HepG2 (cell line): ENCODE results near the gene PRH2. TPM values are rescaled to one million over a fixed set of nuclear protein-coding genes. Genes with fewer than 3 reads are reported as not detected.

ENCODE experiments used
- ATAC-seq: fragments of 200-7000 bp; cut with Tn5 transposase; 3 replicates; pipeline ENCODE4 v1.9.1; 2020; ENCODE audit warnings: mild to moderate bottlenecking, moderate library complexity
- BruUV-seq: library from RNA; stranded (reverse); fragments of 400-500 nt; replicated peaks from 2 replicates; lab custom pipeline; 2021; lab: Mats Ljungman, UMichigan
- CTCF ChIA-PET: fragments of 300-600 bp; formaldehyde crosslinking; extraction: SDS; loops from one replicate; lab custom pipeline; 2021; ENCODE audit warnings: low total read pairs, inconsistent platforms, low intra/inter-chr PET ratio; lab: Yijun Ruan, JAX
- POLR2A ChIA-PET: fragments of 350-600 bp; sonication (Branson Sonifier 250); formaldehyde crosslinking; loops from one replicate; lab custom pipeline; 2020; ENCODE audit warnings: antibody characterized with exemption, inconsistent platforms; lab: Yijun Ruan, JAX
- DNase-seq: peaks from one replicate; pipeline ENCODE4 v3.0.0-alpha.2; 2015; ENCODE audit warnings: low spot score
- FAIRE-seq: peaks from 3 replicates; lab custom pipeline; 2011; peaks lifted over from hg19 to GRCh38; lab: Jason Lieb, UNC
- H2AFZ ChIP-seq: one replicate; pipeline ENCODE4 v1.6.1; 2011; ENCODE audit warnings: low read length, inconsistent platforms
- H3K27ac ChIP-seq: fragments of 300-600 bp; 3 replicates; pipeline ENCODE4 v1.8.0; 2011; ENCODE audit warnings: mixed run types, mild to moderate bottlenecking, mixed read lengths, low read length, inconsistent platforms; ENCODE audit not compliant: insufficient read depth; ENCODE audit errors: extremely low read length
- H3K27me3 ChIP-seq, 2 experiments: fragments of 200-600 bp in 1 of 2; 2 replicates in 1 of 2; 3 replicates in 1 of 2; pipeline versions ENCODE4 v1.6.0 to v1.8.0; 2011; ENCODE audit warnings: low read length in 2 of 2, mild to moderate bottlenecking in 2 of 2, moderate library complexity in 2 of 2, inconsistent platforms in 1 of 2; ENCODE audit not compliant: insufficient read depth in 2 of 2, control insufficient read depth in 1 of 2
- H3K36me3 ChIP-seq, 2 experiments: fragments of 200-600 bp in 1 of 2; replicated peaks in 1 of 2; 2 replicates in 1 of 2; 3 replicates in 1 of 2; pipeline versions ENCODE4 v1.5.1 to v1.8.0; 2011; ENCODE audit warnings: low read length in 2 of 2, inconsistent platforms in 1 of 2; ENCODE audit not compliant: insufficient read depth in 2 of 2, control insufficient read depth in 1 of 2
- H3K4me1 ChIP-seq: 2 replicates; pipeline ENCODE4 v1.5.1; 2012; ENCODE audit warnings: low read length, inconsistent platforms; ENCODE audit not compliant: insufficient read depth
- H3K4me2 ChIP-seq: 2 replicates; pipeline ENCODE4 v1.6.0; 2011; ENCODE audit warnings: low read depth, low read length, inconsistent platforms
- H3K4me3 ChIP-seq, 3 experiments: fragments of 200-600 bp in 1 of 3; sonication (generic), shearing (Covaris generic) in 1 of 3; replicated peaks in 1 of 3; 2 replicates each; pipeline ENCODE4 v1.5.1; 2011 to 2016; ENCODE audit warnings: low read length in 3 of 3, inconsistent platforms in 2 of 3, low read depth in 2 of 3, mild to moderate bottlenecking in 2 of 3, control low read depth in 1 of 3, mixed read lengths in 1 of 3; ENCODE audit not compliant: insufficient read depth in 1 of 3
- H3K79me2 ChIP-seq: one replicate; pipeline ENCODE4 v1.6.1; 2011; ENCODE audit warnings: low read length, inconsistent platforms; ENCODE audit not compliant: insufficient read depth
- H3K9ac ChIP-seq: 2 replicates; pipeline ENCODE4 v1.6.0; 2011; ENCODE audit warnings: mild to moderate bottlenecking, low read depth, low read length, inconsistent platforms; ENCODE audit not compliant: insufficient read depth
- H3K9me3 ChIP-seq: 2 replicates; pipeline ENCODE4 v1.5.1; 2012; ENCODE audit warnings: mild to moderate bottlenecking, low read length
- H4K20me1 ChIP-seq: 2 replicates; pipeline ENCODE4 v1.6.0; 2011; ENCODE audit warnings: inconsistent platforms, mild to moderate bottlenecking, low read length, moderate library complexity; ENCODE audit not compliant: insufficient read depth
- CERS6 ChIP-seq: sonication (generic); formaldehyde crosslinking; IDR thresholded peaks from 2 replicates; pipeline ENCODE4 v1.5.0; 2020; ENCODE audit warnings: missing genetic modification reagents
- FOXA3 ChIP-seq: IDR thresholded peaks from 2 replicates; pipeline ENCODE4 v1.6.1; 2016; ENCODE audit warnings: missing genetic modification reagents, missing compliant biosample characterization
- HIC2 ChIP-seq: sonication (generic); formaldehyde crosslinking; IDR thresholded peaks from 2 replicates; pipeline ENCODE4 v1.9.0; 2022; ENCODE audit warnings: low read depth, missing genetic modification reagents
- MYC ChIP-seq: sonication (generic); formaldehyde crosslinking; IDR thresholded peaks from 2 replicates; pipeline ENCODE4 v1.9.0; 2021; ENCODE audit warnings: missing genetic modification reagents, borderline replicate concordance
- NCOA1 ChIP-seq: sonication (generic); formaldehyde crosslinking; IDR thresholded peaks from 2 replicates; pipeline ENCODE4 v1.9.0; 2021; ENCODE audit warnings: missing genetic modification reagents
- TCF12 ChIP-seq, 2 experiments: fragments of 450-650 bp in 1 of 2; sonication (generic) in 1 of 2; formaldehyde crosslinking in 1 of 2; IDR thresholded peaks; 2 replicates each; pipeline versions ENCODE4 v1.6.1 to v1.8.0; 2017 to 2022; ENCODE audit warnings: antibody characterized with exemption in 1 of 2, mild to moderate bottlenecking in 1 of 2, missing genetic modification reagents in 1 of 2, moderate library complexity in 1 of 2
- YEATS2 ChIP-seq: sonication (generic); formaldehyde crosslinking; IDR thresholded peaks from 2 replicates; pipeline ENCODE4 v1.4.0; 2020; ENCODE audit warnings: missing genetic modification reagents, borderline replicate concordance
- ZBTB3 ChIP-seq: sonication (generic); formaldehyde crosslinking; IDR thresholded peaks from 2 replicates; pipeline ENCODE4 v1.4.0; 2020; ENCODE audit warnings: low read depth, mild to moderate bottlenecking, moderate library complexity, missing genetic modification reagents, borderline replicate concordance
- ZNF292 ChIP-seq: sonication (generic); formaldehyde crosslinking; IDR thresholded peaks from 2 replicates; pipeline ENCODE4 v1.8.1; 2022; ENCODE audit warnings: mild to moderate bottlenecking, low read depth, missing genetic modification reagents, borderline replicate concordance
- ZNF691 ChIP-seq: sonication (generic); formaldehyde crosslinking; IDR thresholded peaks from 2 replicates; pipeline ENCODE4 v1.4.0; 2020; ENCODE audit warnings: missing genetic modification reagents, low read depth, mild to moderate bottlenecking, borderline replicate concordance
- ZNF709 ChIP-seq: sonication (generic); formaldehyde crosslinking; IDR thresholded peaks from 2 replicates; pipeline ENCODE4 v1.5.0; 2020; ENCODE audit warnings: mild to moderate bottlenecking, missing genetic modification reagents
- ZSCAN20 ChIP-seq: sonication (generic); formaldehyde crosslinking; IDR thresholded peaks from 2 replicates; pipeline ENCODE4 v1.4.0; 2020; ENCODE audit warnings: missing genetic modification reagents, mild to moderate bottlenecking, borderline replicate concordance
- in situ Hi-C: cut with HindIII; loops from 2 replicates; pipeline ENCODE4 v1.10.0; 2017; ENCODE audit warnings: low pct_unique_long_range_greater_than_20kb; ENCODE audit not compliant: extremely low pct_ligation_motif_present
- intact Hi-C: fragments of 100-400 bp; cut with micrococcal nuclease; formaldehyde crosslinking; loops from one replicate; pipeline ENCODE4 v1.10.0; 2022; ENCODE audit not compliant: unreplicated experiment
- polyA plus RNA-seq, 8 experiments: library from polyadenylated mRNA; depleted of rRNA in 3 of 8; stranded (reverse) in 7 of 8; unstranded in 1 of 8; fragments of >200 nt; fragmentation: Illumina TruSeq in 4 of 8; extraction: Trizol in 4 of 8; gene quantifications; 2 replicates each; pipeline versions ENCODE4 v1.2.1 to v1.2.3, GENCODE V29; 2011 to 2016; ENCODE audit warnings: low read depth in 4 of 8, missing spikeins in 1 of 8, mixed read lengths in 1 of 8; ENCODE audit not compliant: insufficient read depth in 1 of 8
- total RNA-seq, 5 experiments: library from RNA; depleted of rRNA; stranded (reverse); fragments of >200 nt; fragmentation: Illumina TruSeq; extraction: Trizol; gene quantifications; 2 replicates each; pipeline ENCODE4 v1.2.3, GENCODE V29; 2016; ENCODE audit warnings: low read depth in 1 of 5

Gene PRH2
- total and polyA plus RNA-seq, 2 of the 13 experiments (the other 11 are each of a cell fraction or from before 2014, with no cell fraction given), result 0.24 to 0.48 TPM

GRCh38 chr12:10966314-10966713 is 37.3 kb downstream of the PRH2 start:
- no peak for DNase-seq
- Histone ChIP-seq H3K4me2 (no peak overlapping the region), H3K79me2 (no peaks in the 10 kb centered on the region), H4K20me1 (no peaks in the 10 kb centered on the region), H3K4me3 (no peak overlapping the region), H3K36me3 (0 out of 5 replicates have a peak, but pooled peaks cover 0 to 4% of the 10 kb centered on the region in 2 experiments)
- CTCF ChIA-PET, result no interaction called here
- ATAC-seq, result no peak
- no peak for FAIRE-seq
- BruUV-seq, result no TSS peak
- intact Hi-C loops, result no loop called here
- TF ChIP-seq NCOA1 (CRISPR knock-in tag), result no peak
- no peak for TF ChIP-seq FOXA3 (CRISPR knock-in tag)
- no peak for TF ChIP-seq MYC (CRISPR knock-in tag)
- TF ChIP-seq TCF12 (IDR thresholded peaks at IDR 0.05), result no peak
- TF ChIP-seq TCF12 (CRISPR knock-in tag; IDR thresholded peaks at IDR 0.05), result no peak
- no peak for TF ChIP-seq CERS6
- TF ChIP-seq ZBTB3 (CRISPR knock-in tag), result no peak
- TF ChIP-seq ZNF292, result no peak
- no peak for TF ChIP-seq HIC2 (CRISPR knock-in tag)
- TF ChIP-seq YEATS2 (CRISPR knock-in tag), result no peak
- TF ChIP-seq ZNF709, result no peak
- no peak for TF ChIP-seq ZSCAN20 (CRISPR knock-in tag)
- no peak for TF ChIP-seq ZNF691 (CRISPR knock-in tag)
- TF ChIP-seq, all 625 proteins: peak for 0
- Histone ChIP-seq H3K27me3 (no peaks in the 10 kb centered on the region), H2AFZ (no peak overlapping the region), H3K27ac (no peak overlapping the region), H3K9ac (no peak overlapping the region), H3K4me1 (no peaks in the 10 kb centered on the region), H3K9me3 (no peaks in the 10 kb centered on the region)
- in situ Hi-C loops, result no loop called here
- POLR2A ChIA-PET, result no interaction called here
